Sigmoid colon (tissue), 4 donors: Measurements from ENCODE around the gene FAM168A.

Experiments used
- POLR2A ChIP-seq, 2 donors: fragments of 450-650 bp; IDR thresholded peaks; one replicate each; pipeline ENCODE4 v1.6.1; 2016; ENCODE audit warnings: antibody characterized with exemption in 2 of 2, mild to moderate bottlenecking in 2 of 2, moderate library complexity in 2 of 2
- POLR2AphosphoS5 ChIP-seq, 4 donors: sonication (generic); formaldehyde crosslinking; IDR thresholded peaks; one replicate each; pipeline ENCODE4 v1.6.1; 2017; ENCODE audit warnings: antibody characterized with exemption in 4 of 4
- TF ChIP-seq, protein P1 (sequence below), 4 experiments: fragments of 450-650 bp in 3 of 4; fragments of 200-600 bp in 1 of 4; IDR thresholded peaks; one replicate each; pipeline ENCODE4 v1.5.1; 2016 to 2019; ENCODE audit warnings: antibody characterized with exemption in 4 of 4, mild to moderate bottlenecking in 3 of 4, moderate library complexity in 2 of 4

- TF ChIP-seq, protein P1, sequence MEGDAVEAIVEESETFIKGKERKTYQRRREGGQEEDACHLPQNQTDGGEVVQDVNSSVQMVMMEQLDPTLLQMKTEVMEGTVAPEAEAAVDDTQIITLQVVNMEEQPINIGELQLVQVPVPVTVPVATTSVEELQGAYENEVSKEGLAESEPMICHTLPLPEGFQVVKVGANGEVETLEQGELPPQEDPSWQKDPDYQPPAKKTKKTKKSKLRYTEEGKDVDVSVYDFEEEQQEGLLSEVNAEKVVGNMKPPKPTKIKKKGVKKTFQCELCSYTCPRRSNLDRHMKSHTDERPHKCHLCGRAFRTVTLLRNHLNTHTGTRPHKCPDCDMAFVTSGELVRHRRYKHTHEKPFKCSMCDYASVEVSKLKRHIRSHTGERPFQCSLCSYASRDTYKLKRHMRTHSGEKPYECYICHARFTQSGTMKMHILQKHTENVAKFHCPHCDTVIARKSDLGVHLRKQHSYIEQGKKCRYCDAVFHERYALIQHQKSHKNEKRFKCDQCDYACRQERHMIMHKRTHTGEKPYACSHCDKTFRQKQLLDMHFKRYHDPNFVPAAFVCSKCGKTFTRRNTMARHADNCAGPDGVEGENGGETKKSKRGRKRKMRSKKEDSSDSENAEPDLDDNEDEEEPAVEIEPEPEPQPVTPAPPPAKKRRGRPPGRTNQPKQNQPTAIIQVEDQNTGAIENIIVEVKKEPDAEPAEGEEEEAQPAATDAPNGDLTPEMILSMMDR (IDR thresholded peaks at IDR 0.05) = no peak
- TF ChIP-seq POLR2AphosphoS5 (IDR thresholded peaks at IDR 0.05) = no peak
- no peak for TF ChIP-seq POLR2A (IDR thresholded peaks at IDR 0.05)
These were observed 205.6 kb downstream of the FAM168A start for GRCh38 chr11:73392108-73393010.
